Duodenal mucosa (tissue), 2 donors: ENCODE data around the gene CCDC7.
"Not testable (repeated sequence)": the region's sequence is repeated elsewhere in the genome, so short reads cannot be mapped to it uniquely, and the experiment has no call there.

Source experiments
- H3K27ac ChIP-seq: one replicate; pipeline ENCODE4 v1.7.0; 2013; ENCODE audit warnings: low read depth, low read length
- H3K27me3 ChIP-seq, 2 donors: one replicate each; pipeline ENCODE4 v1.7.0; 2013; ENCODE audit warnings: low read length in 2 of 2, control low read depth in 1 of 2; ENCODE audit not compliant: insufficient read depth in 2 of 2, control insufficient read depth in 1 of 2
- H3K36me3 ChIP-seq, 2 donors: one replicate each; pipeline ENCODE4 v1.7.0; 2013; ENCODE audit warnings: low read length in 2 of 2, control low read depth in 1 of 2; ENCODE audit not compliant: insufficient read depth in 2 of 2, control insufficient read depth in 1 of 2
- H3K4me1 ChIP-seq, 2 donors: one replicate each; pipeline ENCODE4 v1.7.0; 2013; ENCODE audit warnings: low read length in 2 of 2, control low read depth in 1 of 2; ENCODE audit not compliant: insufficient read depth in 2 of 2, control insufficient read depth in 1 of 2
- H3K4me3 ChIP-seq, 2 donors: one replicate each; pipeline ENCODE4 v1.7.0; 2013; ENCODE audit warnings: low read length in 2 of 2, low read depth in 1 of 2
- H3K9ac ChIP-seq, 2 donors: one replicate each; pipeline ENCODE4 v1.7.0; 2013; ENCODE audit warnings: low read length in 2 of 2, low read depth in 1 of 2
- H3K9me3 ChIP-seq, 2 donors: one replicate each; pipeline ENCODE4 v1.7.0; 2013; ENCODE audit warnings: low read length in 2 of 2, control low read depth in 1 of 2; ENCODE audit not compliant: control insufficient read depth in 1 of 2

The CCDC7 gene

DNA sequence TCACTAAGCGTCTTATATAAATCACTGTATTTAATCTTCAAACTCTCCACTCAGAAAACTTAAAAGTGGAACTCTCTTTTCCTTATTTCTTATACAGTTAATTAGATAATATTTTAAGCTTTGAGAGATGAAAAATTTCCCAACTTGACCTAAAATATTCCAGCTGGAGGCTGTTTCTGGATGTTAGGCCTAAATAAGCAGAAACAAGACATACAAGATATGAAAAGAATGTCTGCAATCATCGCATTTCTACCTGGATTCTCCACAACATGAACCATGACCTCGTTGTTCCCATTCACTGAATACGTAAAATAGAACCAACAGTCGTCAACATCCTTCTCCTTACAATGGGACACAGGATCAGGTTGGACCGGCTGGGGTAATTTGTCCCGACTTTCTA is 464.0 kb downstream of the CCDC7 start:
- not testable (repeated sequence) for H3K27ac ChIP-seq, H3K4me3 ChIP-seq
- H3K36me3 ChIP-seq: peaks cover 19 to 56% of the 10 kb centered on the region in 2 donors

GRCh38 chr10:32911285-32912016 is 465.5 kb downstream of the CCDC7 start:
- no peaks in the 10 kb centered on the region for H3K4me1 ChIP-seq
- H3K27ac ChIP-seq: no peak overlapping the region
- H3K9me3 ChIP-seq: no peaks in the 10 kb centered on the region
- H3K4me3 ChIP-seq: no peak overlapping the region
- no peaks in the 10 kb centered on the region for H3K27me3 ChIP-seq
- no peak overlapping the region for H3K9ac ChIP-seq
- peaks cover 19 to 55% of the 10 kb centered on the region in 2 donors for H3K36me3 ChIP-seq

More for the DNA sequence above, 464.0 kb downstream of the CCDC7 start:
- not testable (repeated sequence) for H3K9me3 ChIP-seq, H3K4me1 ChIP-seq, H3K27me3 ChIP-seq, H3K9ac ChIP-seq

DNA sequence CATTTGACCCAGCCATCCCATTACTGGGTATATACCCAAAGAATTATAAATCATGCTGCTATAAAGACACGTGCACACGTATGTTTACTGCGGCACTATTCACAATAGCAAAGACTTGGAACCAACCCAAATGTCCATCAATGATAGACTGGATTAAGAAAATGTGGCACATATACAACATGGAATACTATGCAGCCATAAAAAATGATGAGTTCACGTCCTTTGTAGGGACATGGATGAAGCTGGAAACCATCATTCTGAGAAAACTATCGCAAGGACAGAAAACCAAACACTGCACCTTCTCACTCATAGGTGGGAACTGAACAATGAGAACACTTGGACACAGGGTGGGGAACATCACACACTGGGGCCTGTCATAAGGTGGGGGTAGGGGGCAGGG is 471.9 kb downstream of the CCDC7 start:
- not testable (repeated sequence) for H3K4me1 ChIP-seq, H3K9me3 ChIP-seq, H3K9ac ChIP-seq, H3K27ac ChIP-seq, H3K4me3 ChIP-seq, H3K27me3 ChIP-seq
- H3K36me3 ChIP-seq: peaks cover 17 to 48% of the 10 kb centered on the region in 2 donors

- H3K27ac ChIP-seq: no peak overlapping the region
- H3K9ac ChIP-seq: no peak overlapping the region
- no peaks in the 10 kb centered on the region for H3K4me1 ChIP-seq
- no peaks in the 10 kb centered on the region for H3K27me3 ChIP-seq
- no peaks in the 10 kb centered on the region for H3K9me3 ChIP-seq
- peaks cover 39 to 83% of the 10 kb centered on the region in 2 donors for H3K36me3 ChIP-seq
- no peak overlapping the region for H3K4me3 ChIP-seq
Observed at GRCh38 chr10:32922170-32922569, 476.2 kb downstream of the CCDC7 start.

- H3K27me3 ChIP-seq: no peaks in the 10 kb centered on the region
- no peaks in the 10 kb centered on the region for H3K4me1 ChIP-seq
- H3K4me3 ChIP-seq: no peak overlapping the region
- no peaks in the 10 kb centered on the region for H3K9me3 ChIP-seq
- no peak overlapping the region for H3K27ac ChIP-seq
- H3K9ac ChIP-seq: no peak overlapping the region
- peaks cover 39 to 89% of the 10 kb centered on the region in 2 donors for H3K36me3 ChIP-seq
Observed at GRCh38 chr10:32923134-32923533, 477.2 kb downstream of the CCDC7 start.

DNA sequence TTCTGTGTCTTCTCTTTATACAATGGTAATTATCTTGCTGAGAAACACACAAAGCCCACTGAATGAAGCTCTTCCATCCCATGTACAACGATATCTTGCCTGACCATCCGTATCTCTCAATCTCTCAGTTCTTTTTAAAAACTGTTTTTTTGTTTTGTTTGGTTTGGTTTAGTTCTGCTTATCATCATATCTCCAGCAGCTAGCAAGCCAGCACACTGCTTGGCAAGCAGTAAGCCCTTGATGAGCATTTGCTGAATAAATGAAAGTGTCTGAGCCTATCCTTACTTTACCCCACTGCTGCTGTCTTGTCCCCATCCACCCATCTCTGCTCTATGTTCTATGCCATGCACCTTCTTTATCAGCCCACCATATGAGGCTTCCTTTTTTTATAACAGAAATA is 477.9 kb downstream of the CCDC7 start:
- Histone ChIP-seq H3K27me3 (no peaks in the 10 kb centered on the region), H3K36me3 (peaks cover 36 to 86% of the 10 kb centered on the region in 2 donors), H3K27ac (no peak overlapping the region), H3K9me3 (no peaks in the 10 kb centered on the region), H3K4me3 (no peak overlapping the region), H3K4me1 (no peaks in the 10 kb centered on the region), H3K9ac (no peak overlapping the region)
